B cell (primary cell): ENCODE data around the gene COQ9. TPM values are rescaled to one million over a fixed set of nuclear protein-coding genes. Genes with fewer than 3 reads are reported as not detected.

Experiments used
- ATAC-seq: fragments of 200-7000 bp; cut with Tn5 transposase; one replicate; pipeline ENCODE4 v1.10.0; 2021; ENCODE audit warnings: low read depth, mild to moderate bottlenecking, moderate number of reproducible peaks, moderate library complexity
- CTCF ChIA-PET: fragments of 350-600 bp; sonication (Branson Sonifier 250); formaldehyde crosslinking; loops from one replicate; lab custom pipeline; 2021; ENCODE audit warnings: antibody characterized with exemption, inconsistent platforms; lab: Charles Lee
- POLR2A ChIA-PET: fragments of 350-600 bp; sonication (Branson Sonifier 250); formaldehyde crosslinking; loops from one replicate; lab custom pipeline; 2021; ENCODE audit warnings: antibody characterized with exemption; lab: Charles Lee
- DNase-seq: peaks from one replicate; pipeline ENCODE4 v3.0.0; 2013
- H2AFZ ChIP-seq: 2 replicates; pipeline ENCODE4 v1.6.1; 2012; ENCODE audit warnings: mild to moderate bottlenecking, low read depth, low read length; ENCODE audit not compliant: insufficient read depth, poor library complexity, severe bottlenecking
- H3K27ac ChIP-seq, 2 donors: 1 replicate in 1 of 2; 2 replicates in 1 of 2; pipeline ENCODE4 v1.5.1; 2012 to 2013; ENCODE audit warnings: low read length in 2 of 2, mild to moderate bottlenecking in 2 of 2, moderate library complexity in 1 of 2
- H3K27me3 ChIP-seq, 4 experiments: fragments of 200-600 bp in 1 of 4; sonication (generic) in 1 of 4; replicated peaks in 1 of 4; 1 replicate in 2 of 4; 2 replicates in 2 of 4; pipeline versions ENCODE4 v1.6.1 to v1.7.0; 2013 to 2016; ENCODE audit warnings: low read length in 3 of 4, mild to moderate bottlenecking in 2 of 4, mixed read lengths in 1 of 4, moderate library complexity in 1 of 4; ENCODE audit not compliant: insufficient read depth in 4 of 4, control insufficient read depth in 3 of 4; ENCODE audit errors: control extremely low read depth in 1 of 4
- H3K36me3 ChIP-seq, 2 experiments: replicated peaks in 1 of 2; 1 replicate in 1 of 2; 2 replicates in 1 of 2; pipeline versions ENCODE4 v1.6.1 to v1.7.1; 2013; ENCODE audit warnings: low read length in 1 of 2; ENCODE audit not compliant: insufficient read depth in 2 of 2, control insufficient read depth in 1 of 2; ENCODE audit errors: control extremely low read depth in 1 of 2, extremely low read depth in 1 of 2
- H3K4me1 ChIP-seq, 2 donors: fragments of 200-600 bp in 1 of 2; sonication (generic) in 1 of 2; 1 replicate in 1 of 2; 2 replicates in 1 of 2; pipeline versions ENCODE4 v1.5.1 to v1.6.1; 2013 to 2017; ENCODE audit warnings: low read length in 2 of 2; ENCODE audit not compliant: control insufficient read depth in 2 of 2, insufficient read depth in 2 of 2
- H3K4me2 ChIP-seq: replicated peaks from 2 replicates; pipeline ENCODE3; 2012; ENCODE audit warnings: mild to moderate bottlenecking, low read depth, low read length; ENCODE audit not compliant: poor library complexity, severe bottlenecking
- H3K4me3 ChIP-seq, 5 experiments: fragments of 200-600 bp in 1 of 5; sonication (generic) in 1 of 5; 1 replicate in 3 of 5; 2 replicates in 2 of 5; pipeline versions ENCODE4 v1.5.1 to v1.7.0; 2011 to 2016; ENCODE audit warnings: low read length in 4 of 5, mild to moderate bottlenecking in 4 of 5, low read depth in 2 of 5, control low read depth in 1 of 5, moderate library complexity in 1 of 5; ENCODE audit not compliant: insufficient read depth in 1 of 5; ENCODE audit errors: control extremely low read depth in 1 of 5, extremely low read depth in 1 of 5
- H3K79me2 ChIP-seq: fragments of 200-600 bp; sonication (generic); one replicate; pipeline ENCODE4 v1.6.0; 2016; ENCODE audit warnings: low read length; ENCODE audit not compliant: control insufficient read depth, insufficient read depth
- H3K9ac ChIP-seq: fragments of 200-600 bp; sonication (generic); 2 replicates; pipeline ENCODE4 v1.6.1; 2017; ENCODE audit warnings: mild to moderate bottlenecking, low read length, moderate library complexity
- H3K9me3 ChIP-seq, 3 donors: one replicate each; pipeline versions ENCODE4 v1.6.1 to v1.7.1; 2013; ENCODE audit warnings: low read length in 2 of 3; ENCODE audit not compliant: control insufficient read depth in 2 of 3, insufficient read depth in 1 of 3; ENCODE audit errors: control extremely low read depth in 1 of 3
- H4K20me1 ChIP-seq: 2 replicates; pipeline ENCODE4 v1.6.0; 2012; ENCODE audit warnings: mild to moderate bottlenecking, low read length; ENCODE audit not compliant: insufficient read depth, control insufficient read depth, poor library complexity, severe bottlenecking
- H3K27ac Mint-ChIP-seq: one replicate; pipeline ENCODE4 v1.8.0; 2021; ENCODE audit warnings: mixed read lengths
- H3K27me3 Mint-ChIP-seq: one replicate; pipeline ENCODE4 v1.8.0; 2021; ENCODE audit warnings: mixed read lengths
- H3K4me1 Mint-ChIP-seq: one replicate; pipeline ENCODE4 v1.8.0; 2021; ENCODE audit warnings: mixed read lengths
- H3K4me3 Mint-ChIP-seq: one replicate; pipeline ENCODE4 v1.8.0; 2021; ENCODE audit warnings: mixed read lengths
- H3K9me3 Mint-ChIP-seq: one replicate; pipeline ENCODE4 v1.8.0; 2022; ENCODE audit warnings: mixed read lengths; ENCODE audit not compliant: insufficient read depth
- EZH2 ChIP-seq: IDR thresholded peaks from 2 replicates; pipeline ENCODE4 v1.6.1; 2012; ENCODE audit warnings: borderline replicate concordance, low read depth, mild to moderate bottlenecking, moderate library complexity, low read length; ENCODE audit not compliant: insufficient read depth, poor library complexity, severe bottlenecking
- whole genome bisulfite sequencing: methylation state at CpG from one replicate; pipeline ENCODE4 v1.1.5; 2013; ENCODE audit warnings: missing lambda C conversion rate; ENCODE audit not compliant: insufficient coverage; 5-methylcytosine and 5-hydroxymethylcytosine counted together
- intact Hi-C: fragments of 100-400 bp; cut with micrococcal nuclease; formaldehyde crosslinking; loops from one replicate; pipeline ENCODE4 v1.10.0; 2022
- polyA plus RNA-seq: library from polyadenylated mRNA; depleted of rRNA; stranded (reverse); fragments of >200 nt; gene quantifications from 2 replicates; pipeline ENCODE4 v1.2.3, GENCODE V29; 2012
- total RNA-seq, 2 donors: library from RNA; stranded (reverse); fragments of 120-200 nt in 1 of 2; gene quantifications; 1 replicate in 1 of 2; 2 replicates in 1 of 2; pipeline versions ENCODE4 v1.2.3 to v1.2.4, GENCODE V29; 2013 to 2022
- TF ChIP-seq, protein P1 (sequence below): fragments of 200-600 bp; IDR thresholded peaks from one replicate; pipeline ENCODE4 v1.8.0; 2022; ENCODE audit warnings: antibody characterized with exemption, mild to moderate bottlenecking

COQ9 gene
- total and polyA plus RNA-seq, 2 donors (not counting 1 experiment from before 2014, with no cell fraction given), result 41.5 to 53.0 TPM

DNA sequence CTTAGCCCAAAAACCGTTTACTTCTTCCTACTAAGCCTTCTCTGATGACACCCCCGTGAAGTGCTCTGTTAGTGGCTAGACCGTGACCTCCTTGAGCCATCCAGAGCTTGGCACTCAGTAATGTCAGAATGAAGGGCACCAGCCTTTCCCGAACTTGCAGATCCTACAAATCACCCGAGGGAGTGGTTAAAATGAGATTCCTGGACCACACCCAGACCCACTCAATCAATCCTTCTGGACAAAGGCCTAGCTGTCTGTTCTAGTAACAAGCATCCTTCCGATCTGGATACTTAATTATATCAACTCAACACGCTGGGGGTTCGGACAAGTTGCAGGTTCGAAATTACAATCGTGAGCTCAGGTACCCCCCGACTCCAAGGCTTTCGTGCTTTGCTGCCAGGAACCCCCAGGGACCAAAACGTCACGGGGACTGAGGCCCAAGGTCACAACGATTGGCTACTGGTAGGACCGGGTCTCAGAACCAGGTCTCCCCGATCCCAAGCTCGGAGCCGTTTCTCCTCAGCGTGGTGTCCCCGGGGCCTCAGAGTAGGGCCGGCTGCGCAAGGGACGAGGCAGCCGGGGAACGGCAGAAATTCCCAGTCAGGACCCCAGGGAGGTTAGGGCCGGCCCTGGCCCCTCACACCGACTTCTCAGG lies 621 bp upstream of the COQ9 start:
- peaks cover 69% of the 10 kb centered on the region for H3K79me2 ChIP-seq

More for the DNA sequence above, 621 bp upstream of the COQ9 start:
- peak overlapping the region; percentile 99 for H2AFZ ChIP-seq
- intact Hi-C loops, result loop anchor here (1.0 to 2.0 kb wide), 9 partner anchors 16 to 682 kb away; partner anchors contain the start of genes CCDC102A, CFAP20, DOK4 and KATNB1
- DNase-seq (no peak), ATAC-seq (peak; percentile 18)
- Mint-ChIP-seq H3K27ac (peak overlapping the region; percentile 91), H3K27me3 (no peaks in the 10 kb centered on the region), H3K9me3 (no peaks in the 10 kb centered on the region), H3K4me3 (peak overlapping the region; percentile 94), H3K4me1 (peaks cover 28% of the 10 kb centered on the region)
- peak overlapping the region; percentile 98 for H3K9ac ChIP-seq
- H3K4me1 ChIP-seq, result peaks cover 16% of the 10 kb centered on the region in 2 donors
- H3K36me3 ChIP-seq, result peaks cover 0 to 11% of the 10 kb centered on the region in 2 experiments
- CTCF ChIA-PET, result interaction anchor here (0.9 to 5.0 kb wide), 14 partner anchors 9 to 146 kb away, joined by 3 to 28 read pairs (median 6); partner anchors contain the start of genes ADGRG5 and POLR2C
- WGBS, result 7% methylated on average over 26 of the region's 28 CpGs
- H3K9me3 ChIP-seq, result no peaks in the 10 kb centered on the region
- no peak for TF ChIP-seq EZH2
- TF ChIP-seq, protein P1, sequence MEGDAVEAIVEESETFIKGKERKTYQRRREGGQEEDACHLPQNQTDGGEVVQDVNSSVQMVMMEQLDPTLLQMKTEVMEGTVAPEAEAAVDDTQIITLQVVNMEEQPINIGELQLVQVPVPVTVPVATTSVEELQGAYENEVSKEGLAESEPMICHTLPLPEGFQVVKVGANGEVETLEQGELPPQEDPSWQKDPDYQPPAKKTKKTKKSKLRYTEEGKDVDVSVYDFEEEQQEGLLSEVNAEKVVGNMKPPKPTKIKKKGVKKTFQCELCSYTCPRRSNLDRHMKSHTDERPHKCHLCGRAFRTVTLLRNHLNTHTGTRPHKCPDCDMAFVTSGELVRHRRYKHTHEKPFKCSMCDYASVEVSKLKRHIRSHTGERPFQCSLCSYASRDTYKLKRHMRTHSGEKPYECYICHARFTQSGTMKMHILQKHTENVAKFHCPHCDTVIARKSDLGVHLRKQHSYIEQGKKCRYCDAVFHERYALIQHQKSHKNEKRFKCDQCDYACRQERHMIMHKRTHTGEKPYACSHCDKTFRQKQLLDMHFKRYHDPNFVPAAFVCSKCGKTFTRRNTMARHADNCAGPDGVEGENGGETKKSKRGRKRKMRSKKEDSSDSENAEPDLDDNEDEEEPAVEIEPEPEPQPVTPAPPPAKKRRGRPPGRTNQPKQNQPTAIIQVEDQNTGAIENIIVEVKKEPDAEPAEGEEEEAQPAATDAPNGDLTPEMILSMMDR, result no peak
- H3K27ac ChIP-seq, result peak overlapping the region; percentile 68 to 92
- peak overlapping the region; percentile 93 for H3K4me2 ChIP-seq
- no peaks in the 10 kb centered on the region for H4K20me1 ChIP-seq
- peak overlapping the region; percentile 43 to 96 (median 83) for H3K4me3 ChIP-seq
- no peaks in the 10 kb centered on the region for H3K27me3 ChIP-seq
- POLR2A ChIA-PET, result interaction anchor here (1.0 to 1.5 kb wide), 4 partner anchors 16 to 201 kb away, joined by 4 to 11 read pairs (median 4); partner anchors contain the start of genes ARL2BP, CCDC102A and POLR2C
